GM12878 (cell line): ENCODE results near the gene VCL. TPM values are rescaled to one million over a fixed set of nuclear protein-coding genes. Genes with fewer than 3 reads are reported as not detected.

ENCODE experiments used
- ATAC-seq: fragments of 200-7000 bp; cut with Tn5 transposase; 3 replicates; pipeline ENCODE4 v1.9.1; 2020; ENCODE audit warnings: mild to moderate bottlenecking, moderate library complexity
- BruUV-seq: library from RNA; stranded (reverse); fragments of 400-500 nt; replicated peaks from 2 replicates; lab custom pipeline; 2021; lab: Mats Ljungman, UMichigan
- CTCF ChIA-PET: fragments of 300-600 bp; sonication (Branson Sonifier 250); formaldehyde crosslinking; extraction: SDS; loops from one replicate; lab custom pipeline; 2021; ENCODE audit warnings: inconsistent platforms; lab: Yijun Ruan, JAX
- POLR2A ChIA-PET: fragments of 350-600 bp; formaldehyde crosslinking; extraction: SDS; loops from one replicate; lab custom pipeline; 2021; ENCODE audit warnings: inconsistent platforms; lab: Charles Lee
- RAD21 ChIA-PET: fragments of 300-600 bp; sonication (Branson Sonifier 250); formaldehyde crosslinking; loops from one replicate; lab custom pipeline; 2023; ENCODE audit warnings: antibody characterized with exemption; ENCODE audit not compliant: unreplicated experiment; lab: Charles Lee
- SMC1A ChIA-PET: fragments of 300-600 bp; sonication (Branson Sonifier 250); formaldehyde crosslinking; loops from one replicate; lab custom pipeline; 2023; ENCODE audit not compliant: unreplicated experiment, uncharacterized antibody; lab: Charles Lee
- DNase-seq: peaks from one replicate; pipeline ENCODE4 v3.0.0-alpha.2; 2011; ENCODE audit warnings: low read depth, low spot score
- FAIRE-seq: peaks from 3 replicates; lab custom pipeline; 2011; peaks lifted over from hg19 to GRCh38; lab: Jason Lieb, UNC
- H2AFZ ChIP-seq: 2 replicates; pipeline ENCODE4 v1.6.0; 2011; ENCODE audit warnings: low read depth, low read length, control low read depth; ENCODE audit not compliant: control insufficient read depth
- H3K27ac ChIP-seq: 2 replicates; pipeline ENCODE4 v1.5.1; 2011; ENCODE audit warnings: control low read depth; ENCODE audit not compliant: control insufficient read depth, insufficient read depth
- H3K27me3 ChIP-seq, 2 experiments: replicated peaks in 1 of 2; 2 replicates each; pipeline versions ENCODE4 v1.6.0 to v1.6.1; 2011; ENCODE audit warnings: low read length in 1 of 2; ENCODE audit not compliant: control insufficient read depth in 2 of 2, insufficient read depth in 2 of 2
- H3K36me3 ChIP-seq, 2 experiments: 2 replicates each; pipeline ENCODE4 v1.5.1; 2011; ENCODE audit warnings: low read length in 1 of 2; ENCODE audit not compliant: control insufficient read depth in 2 of 2, insufficient read depth in 2 of 2
- H3K4me1 ChIP-seq: 2 replicates; pipeline ENCODE4 v1.6.1; 2011; ENCODE audit warnings: mild to moderate bottlenecking, low read length, moderate library complexity, mixed read lengths; ENCODE audit not compliant: control insufficient read depth, insufficient read depth
- H3K4me2 ChIP-seq: 2 replicates; pipeline ENCODE4 v1.6.0; 2011; ENCODE audit warnings: control low read depth; ENCODE audit not compliant: control insufficient read depth, insufficient read depth
- H3K4me3 ChIP-seq: fragments of 200-600 bp; sonication (generic); 2 replicates; pipeline ENCODE4 v1.5.1; 2016
- H3K79me2 ChIP-seq: 2 replicates; pipeline ENCODE4 v1.6.0; 2011; ENCODE audit warnings: low read length; ENCODE audit not compliant: control insufficient read depth, insufficient read depth
- H3K9ac ChIP-seq: 2 replicates; pipeline ENCODE4 v1.8.0; 2011; ENCODE audit warnings: low read length, control low read depth, mixed read lengths; ENCODE audit not compliant: control insufficient read depth, insufficient read depth
- H3K9me3 ChIP-seq: replicated peaks from 3 replicates; pipeline ENCODE4 v1.5.1; 2011; ENCODE audit warnings: mild to moderate bottlenecking, low read length; ENCODE audit not compliant: control insufficient read depth, insufficient read depth
- H4K20me1 ChIP-seq: 2 replicates; pipeline ENCODE4 v1.6.0; 2011; ENCODE audit not compliant: control insufficient read depth, insufficient read depth
- ATF7 ChIP-seq: fragments of 450-650 bp; IDR thresholded peaks from 2 replicates; pipeline ENCODE4 v1.6.1; 2016; ENCODE audit warnings: low read depth, mild to moderate bottlenecking
- E4F1 ChIP-seq: fragments of 450-650 bp; IDR thresholded peaks from 2 replicates; pipeline ENCODE4 v1.6.1; 2018; ENCODE audit warnings: borderline replicate concordance, mild to moderate bottlenecking; ENCODE audit not compliant: partially characterized antibody
- HSF1 ChIP-seq: fragments of 150-350 bp; IDR thresholded peaks from 2 replicates; pipeline ENCODE4 v1.6.1; 2014; ENCODE audit warnings: mild to moderate bottlenecking, low read depth, low read length
- IRF5 ChIP-seq: fragments of 450-650 bp; IDR thresholded peaks from 2 replicates; pipeline ENCODE4 v1.6.1; 2017; ENCODE audit warnings: borderline replicate concordance
- NFXL1 ChIP-seq: fragments of 450-650 bp; IDR thresholded peaks from 2 replicates; pipeline ENCODE4 v1.6.1; 2017; ENCODE audit warnings: antibody characterized with exemption, mild to moderate bottlenecking, borderline replicate concordance
- NKRF ChIP-seq: fragments of 450-650 bp; conservative IDR thresholded peaks from 2 replicates; pipeline ENCODE4 v1.6.1; 2017; ENCODE audit warnings: mild to moderate bottlenecking, moderate library complexity
- SMAD1 ChIP-seq: fragments of 450-650 bp; IDR thresholded peaks from 2 replicates; pipeline ENCODE4 v1.6.1; 2018; ENCODE audit warnings: mild to moderate bottlenecking, low read depth; ENCODE audit not compliant: partially characterized antibody
- SREBF2 ChIP-seq: IDR thresholded peaks from 2 replicates; pipeline ENCODE4 v1.6.1; 2012; ENCODE audit warnings: mild to moderate bottlenecking, low read length
- ZNF207 ChIP-seq: fragments of 450-650 bp; IDR thresholded peaks from 2 replicates; pipeline ENCODE4 v1.6.1; 2014; ENCODE audit warnings: antibody characterized with exemption, mild to moderate bottlenecking, borderline replicate concordance
- ZNF687 ChIP-seq: fragments of 450-650 bp; IDR thresholded peaks from 2 replicates; pipeline ENCODE4 v1.6.1; 2017; ENCODE audit warnings: mild to moderate bottlenecking, moderate library complexity
- WGBS: methylation state at CpG from one replicate; pipeline ENCODE4 v1.1.6; 2016; ENCODE audit warnings: low lambda C conversion rate; ENCODE audit not compliant: insufficient replicate concordance, insufficient coverage; ENCODE audit errors: missing lambda C conversion rate; 5-methylcytosine and 5-hydroxymethylcytosine counted together
- in situ Hi-C: fragments of 300-500 bp; cut with MboI; formaldehyde crosslinking; loops from 9 replicates; pipeline ENCODE4 v1.14.3; 2018; ENCODE audit warnings: mixed read lengths
- intact Hi-C: fragments of 100-400 bp; cut with micrococcal nuclease; formaldehyde crosslinking; loops from one replicate; pipeline ENCODE4 v1.14.2; 2022; ENCODE audit not compliant: unreplicated experiment
- polyA plus RNA-seq, 11 experiments: library from polyadenylated mRNA; depleted of rRNA in 4 of 11; unstranded in 6 of 11; stranded (reverse) in 5 of 11; fragments of >200 nt; fragmentation: Nextera tagmentation in 4 of 11; fragmentation: Illumina TruSeq in 1 of 11; extraction: Ambion mirVana in 4 of 11; extraction: Trizol in 1 of 11; gene quantifications; 1 replicate in 1 of 11; 2 replicates in 10 of 11; pipeline versions ENCODE4 v1.2.1 to v1.2.3, GENCODE V29; 2011 to 2016; ENCODE audit warnings: inconsistent platforms in 2 of 11, missing spikeins in 2 of 11, low read depth in 1 of 11
- total RNA-seq, 4 experiments: library from RNA; depleted of rRNA in 3 of 4; stranded (reverse); fragments of >200 nt in 3 of 4; fragmentation: Illumina TruSeq in 1 of 4; extraction: Trizol in 1 of 4; gene quantifications; 2 replicates each; pipeline versions ENCODE4 v1.2.1 to v1.2.3, GENCODE V29; 2013 to 2021

Gene VCL
- total and polyA plus RNA-seq, 10 of the 15 experiments (the other 5 are each of a cell fraction or from before 2014, with no cell fraction given): 6.7 to 54.6 (median 24.3) TPM

- ChIA-PET POLR2A (interaction anchor here (0.8 kb wide), 1 partner anchor 130 kb away, joined by 3 read pairs; no protein-coding TSS in a partner anchor), CTCF (interaction anchor here (0.5 to 3.2 kb wide), 10 partner anchors 8 to 215 kb away, joined by 3 to 17 read pairs (median 4); no protein-coding TSS in a partner anchor), RAD21 (interaction anchor here (2.5 kb wide), 1 partner anchor 13 kb away, joined by 13 read pairs; no protein-coding TSS in a partner anchor), SMC1A (interaction anchor here (0.9 to 2.7 kb wide), 4 partner anchors 19 to 208 kb away, joined by 3 to 11 read pairs (median 4); no protein-coding TSS in a partner anchor)
- DNase-seq (no peak), FAIRE-seq (no peak), ATAC-seq (no peak)
- Histone ChIP-seq H3K79me2 (no peaks in the 10 kb centered on the region), H3K27ac (no peak overlapping the region), H2AFZ (no peak overlapping the region), H3K36me3 (peaks cover 0 to 14% of the 10 kb centered on the region in 2 experiments; a peak in 1 of 4 replicates), H3K9me3 (no peaks in the 10 kb centered on the region), H3K9ac (no peak overlapping the region), H3K27me3 (no peaks in the 10 kb centered on the region), H4K20me1 (no peaks in the 10 kb centered on the region), H3K4me1 (peaks cover 8% of the 10 kb centered on the region), H3K4me3 (no peak overlapping the region), H3K4me2 (no peak overlapping the region)
- in situ Hi-C loops (loop anchor here (25.0 kb wide), 1 partner anchor 207 kb away; no protein-coding TSS in a partner anchor), intact Hi-C loops (no loop called here)
- no TSS peak for BruUV-seq
- WGBS: 78% methylated on average over 7 of the region's 7 CpGs
- TF ChIP-seq ZNF207 (no peak), ATF7 (no peak), NKRF (no peak), ZNF687 (no peak), HSF1 (no peak), SMAD1 (no peak), IRF5 (no peak), NFXL1 (no peak), E4F1 (no peak), SREBF2 (no peak)
Measured at GRCh38 chr10:74094231-74094630, 96.3 kb downstream of the VCL start.
